PC-3 (cell line): ENCODE measurements around the gene MTMR11.

Source experiments
- CTCF ChIP-seq: fragments of 300-600 bp; sonication (generic); conservative IDR thresholded peaks from 2 replicates; pipeline ENCODE4 v1.5.1; 2017; ENCODE audit warnings: antibody characterized with exemption, low read depth, mild to moderate bottlenecking, low read length
- EZH2 ChIP-seq: fragments of 300-600 bp; sonication (generic); IDR thresholded peaks from one replicate; pipeline ENCODE4 v1.6.1; 2017; ENCODE audit warnings: antibody characterized with exemption, mild to moderate bottlenecking, low read length; ENCODE audit not compliant: unreplicated experiment
- EZH2phosphoT487 ChIP-seq: fragments of 300-600 bp; sonication (generic); IDR thresholded peaks from 2 replicates; pipeline ENCODE4 v1.6.1; 2018; ENCODE audit warnings: mild to moderate bottlenecking, antibody characterized with exemption, low read length, borderline replicate concordance

- TF ChIP-seq EZH2 = no peak
- TF ChIP-seq CTCF = no peak
- no peak for TF ChIP-seq EZH2phosphoT487
Measured at GRCh38 chr1:149926296-149926695, 10.4 kb downstream of the MTMR11 start.
